Neural progenitor cell (in vitro differentiated cells): ENCODE data around the gene CCNY.

Experiments
- CTCF ChIP-seq: fragments of 200-600 bp; sonication (generic); IDR thresholded peaks from 2 replicates; pipeline ENCODE4 v1.5.1; 2017; ENCODE audit warnings: antibody characterized with exemption, mild to moderate bottlenecking
- EZH2 ChIP-seq: fragments of 200-600 bp; sonication (generic); IDR thresholded peaks from 2 replicates; pipeline ENCODE4 v1.6.1; 2017; ENCODE audit warnings: antibody characterized with exemption, mild to moderate bottlenecking, moderate library complexity
- EZH2phosphoT487 ChIP-seq: fragments of 200-600 bp; sonication (generic); IDR thresholded peaks from 2 replicates; pipeline ENCODE4 v1.6.1; 2017; ENCODE audit warnings: antibody characterized with exemption

GRCh38 chr10:35614312-35614711 is 278.0 kb downstream of the CCNY start:
- no peak for TF ChIP-seq CTCF
- no peak for TF ChIP-seq EZH2
- no peak for TF ChIP-seq EZH2phosphoT487
